GM12878 (cell line): ENCODE data around the gene IRF2BPL. TPM values are rescaled to one million over a fixed set of nuclear protein-coding genes. Genes with fewer than 3 reads are reported as not detected.
"Not testable (repeated sequence)": the region's sequence is repeated elsewhere in the genome, so short reads cannot be mapped to it uniquely, and the experiment has no call there.

Experiments used
- ATAC-seq: fragments of 200-7000 bp; cut with Tn5 transposase; 3 replicates; pipeline ENCODE4 v1.9.1; 2020; ENCODE audit warnings: mild to moderate bottlenecking, moderate library complexity
- BruUV-seq: library from RNA; stranded (reverse); fragments of 400-500 nt; replicated peaks from 2 replicates; lab custom pipeline; 2021; lab: Mats Ljungman, UMichigan
- CTCF ChIA-PET: fragments of 300-600 bp; sonication (Branson Sonifier 250); formaldehyde crosslinking; extraction: SDS; loops from one replicate; lab custom pipeline; 2021; ENCODE audit warnings: inconsistent platforms; lab: Yijun Ruan, JAX
- POLR2A ChIA-PET: fragments of 350-600 bp; formaldehyde crosslinking; extraction: SDS; loops from one replicate; lab custom pipeline; 2021; ENCODE audit warnings: inconsistent platforms; lab: Charles Lee
- RAD21 ChIA-PET: fragments of 300-600 bp; sonication (Branson Sonifier 250); formaldehyde crosslinking; loops from one replicate; lab custom pipeline; 2023; ENCODE audit warnings: antibody characterized with exemption; ENCODE audit not compliant: unreplicated experiment; lab: Charles Lee
- SMC1A ChIA-PET: fragments of 300-600 bp; sonication (Branson Sonifier 250); formaldehyde crosslinking; loops from one replicate; lab custom pipeline; 2023; ENCODE audit not compliant: unreplicated experiment, uncharacterized antibody; lab: Charles Lee
- DNase-seq: peaks from one replicate; pipeline ENCODE4 v3.0.0-alpha.2; 2011; ENCODE audit warnings: low read depth, low spot score
- FAIRE-seq: peaks from 3 replicates; lab custom pipeline; 2011; peaks lifted over from hg19 to GRCh38; lab: Jason Lieb, UNC
- H2AFZ ChIP-seq: 2 replicates; pipeline ENCODE4 v1.6.0; 2011; ENCODE audit warnings: low read depth, low read length, control low read depth; ENCODE audit not compliant: control insufficient read depth
- H3K27ac ChIP-seq: 2 replicates; pipeline ENCODE4 v1.5.1; 2011; ENCODE audit warnings: control low read depth; ENCODE audit not compliant: control insufficient read depth, insufficient read depth
- H3K27me3 ChIP-seq, 2 experiments: replicated peaks in 1 of 2; 2 replicates each; pipeline versions ENCODE4 v1.6.0 to v1.6.1; 2011; ENCODE audit warnings: low read length in 1 of 2; ENCODE audit not compliant: control insufficient read depth in 2 of 2, insufficient read depth in 2 of 2
- H3K36me3 ChIP-seq, 2 experiments: 2 replicates each; pipeline ENCODE4 v1.5.1; 2011; ENCODE audit warnings: low read length in 1 of 2; ENCODE audit not compliant: control insufficient read depth in 2 of 2, insufficient read depth in 2 of 2
- H3K4me1 ChIP-seq: 2 replicates; pipeline ENCODE4 v1.6.1; 2011; ENCODE audit warnings: mild to moderate bottlenecking, low read length, moderate library complexity, mixed read lengths; ENCODE audit not compliant: control insufficient read depth, insufficient read depth
- H3K4me2 ChIP-seq: 2 replicates; pipeline ENCODE4 v1.6.0; 2011; ENCODE audit warnings: control low read depth; ENCODE audit not compliant: control insufficient read depth, insufficient read depth
- H3K4me3 ChIP-seq: fragments of 200-600 bp; sonication (generic); 2 replicates; pipeline ENCODE4 v1.5.1; 2016
- H3K79me2 ChIP-seq: 2 replicates; pipeline ENCODE4 v1.6.0; 2011; ENCODE audit warnings: low read length; ENCODE audit not compliant: control insufficient read depth, insufficient read depth
- H3K9ac ChIP-seq: 2 replicates; pipeline ENCODE4 v1.8.0; 2011; ENCODE audit warnings: low read length, control low read depth, mixed read lengths; ENCODE audit not compliant: control insufficient read depth, insufficient read depth
- H3K9me3 ChIP-seq: replicated peaks from 3 replicates; pipeline ENCODE4 v1.5.1; 2011; ENCODE audit warnings: mild to moderate bottlenecking, low read length; ENCODE audit not compliant: control insufficient read depth, insufficient read depth
- H4K20me1 ChIP-seq: 2 replicates; pipeline ENCODE4 v1.6.0; 2011; ENCODE audit not compliant: control insufficient read depth, insufficient read depth
- ATF7 ChIP-seq: fragments of 450-650 bp; IDR thresholded peaks from 2 replicates; pipeline ENCODE4 v1.6.1; 2016; ENCODE audit warnings: low read depth, mild to moderate bottlenecking
- BHLHE40 ChIP-seq, 2 experiments: fragments of 450-650 bp in 1 of 2; IDR thresholded peaks; 2 replicates each; pipeline ENCODE4 v1.6.1; 2011 to 2017; ENCODE audit warnings: low read depth in 2 of 2, borderline replicate concordance in 1 of 2, improper control_type of control experiment in 1 of 2, low read length in 1 of 2, mild to moderate bottlenecking in 1 of 2
- EED ChIP-seq: sonication (generic); IDR thresholded peaks from 2 replicates; pipeline ENCODE4 v1.6.1; 2016; ENCODE audit warnings: antibody characterized with exemption, low read depth
- GABPA ChIP-seq: IDR thresholded peaks from 2 replicates; pipeline ENCODE4 v1.6.1; 2014; ENCODE audit warnings: antibody characterized with exemption, low read depth, mild to moderate bottlenecking, inconsistent platforms
- IKZF1 ChIP-seq: fragments of 450-650 bp; conservative IDR thresholded peaks from 2 replicates; pipeline ENCODE4 v1.6.1; 2017; ENCODE audit warnings: antibody characterized with exemption, mild to moderate bottlenecking
- JUNB ChIP-seq: IDR thresholded peaks from 2 replicates; pipeline ENCODE4 v1.6.1; 2016; ENCODE audit warnings: antibody characterized with exemption, mild to moderate bottlenecking
- NR2F1 ChIP-seq: fragments of 450-650 bp; conservative IDR thresholded peaks from 2 replicates; pipeline ENCODE4 v1.6.1; 2017; ENCODE audit warnings: mild to moderate bottlenecking
- PML ChIP-seq: IDR thresholded peaks from 2 replicates; pipeline ENCODE4 v1.6.1; 2012; ENCODE audit warnings: low read length, inconsistent platforms
- SMC3 ChIP-seq: IDR thresholded peaks from 2 replicates; pipeline ENCODE4 v1.6.1; 2011; ENCODE audit warnings: low read length, improper control_type of control experiment, borderline replicate concordance
- SPI1 ChIP-seq: IDR thresholded peaks from 2 replicates; pipeline ENCODE4 v1.6.1; 2011; ENCODE audit warnings: low read depth, mild to moderate bottlenecking, low read length, moderate library complexity, borderline replicate concordance; ENCODE audit not compliant: insufficient read depth
- SREBF1 ChIP-seq: IDR thresholded peaks from 2 replicates; pipeline ENCODE4 v1.6.1; 2012; ENCODE audit warnings: mild to moderate bottlenecking, low read length
- WGBS: methylation state at CpG from one replicate; pipeline ENCODE4 v1.1.6; 2016; ENCODE audit warnings: low lambda C conversion rate; ENCODE audit not compliant: insufficient replicate concordance, insufficient coverage; ENCODE audit errors: missing lambda C conversion rate; 5-methylcytosine and 5-hydroxymethylcytosine counted together
- in situ Hi-C: fragments of 300-500 bp; cut with MboI; formaldehyde crosslinking; loops from 9 replicates; pipeline ENCODE4 v1.14.3; 2018; ENCODE audit warnings: mixed read lengths
- intact Hi-C: fragments of 100-400 bp; cut with micrococcal nuclease; formaldehyde crosslinking; loops from one replicate; pipeline ENCODE4 v1.14.2; 2022; ENCODE audit not compliant: unreplicated experiment
- polyA plus RNA-seq, 11 experiments: library from polyadenylated mRNA; depleted of rRNA in 4 of 11; unstranded in 6 of 11; stranded (reverse) in 5 of 11; fragments of >200 nt; fragmentation: Nextera tagmentation in 4 of 11; fragmentation: Illumina TruSeq in 1 of 11; extraction: Ambion mirVana in 4 of 11; extraction: Trizol in 1 of 11; gene quantifications; 1 replicate in 1 of 11; 2 replicates in 10 of 11; pipeline versions ENCODE4 v1.2.1 to v1.2.3, GENCODE V29; 2011 to 2016; ENCODE audit warnings: inconsistent platforms in 2 of 11, missing spikeins in 2 of 11, low read depth in 1 of 11
- total RNA-seq, 4 experiments: library from RNA; depleted of rRNA in 3 of 4; stranded (reverse); fragments of >200 nt in 3 of 4; fragmentation: Illumina TruSeq in 1 of 4; extraction: Trizol in 1 of 4; gene quantifications; 2 replicates each; pipeline versions ENCODE4 v1.2.1 to v1.2.3, GENCODE V29; 2013 to 2021
- TF ChIP-seq, protein P1 (sequence below): fragments of 450-650 bp; formaldehyde crosslinking; IDR thresholded peaks from 2 replicates; pipeline ENCODE4 v1.4.0; 2022; ENCODE audit warnings: mild to moderate bottlenecking, moderate library complexity
- TF ChIP-seq, protein P2 (sequence below): IDR thresholded peaks from 2 replicates; pipeline ENCODE4 v1.6.1; 2012; ENCODE audit warnings: low read depth, low read length, improper control_type of control experiment

Gene IRF2BPL
- total and polyA plus RNA-seq, 10 of the 15 experiments (the other 5 are each of a cell fraction or from before 2014, with no cell fraction given) = 1.2 to 34.5 (median 3.1) TPM

- RAD21 ChIA-PET = interaction anchor here (1.0 to 5.6 kb wide), 6 partner anchors 26 to 108 kb away, joined by 5 to 60 read pairs (median 8); no protein-coding TSS in a partner anchor
- SMC1A ChIA-PET = interaction anchor here (0.9 to 4.5 kb wide), 8 partner anchors 14 to 108 kb away, joined by 3 to 66 read pairs (median 8); no protein-coding TSS in a partner anchor
- H3K79me2 ChIP-seq = peaks cover 27% of the 10 kb centered on the region
- not testable (repeated sequence) for FAIRE-seq, BruUV-seq, H3K4me3 ChIP-seq, H3K9me3 ChIP-seq
- TF ChIP-seq NR2F1 = peak; percentile 64
- 0 out of 2 replicates have a peak, but pooled peaks have one; percentile 23 for TF ChIP-seq IKZF1
- peak; percentile 23; the same call in 1 of the 2 replicates for TF ChIP-seq JUNB
- TF ChIP-seq EED = peak; percentile 51; the same call in 1 of the 2 replicates
- TF ChIP-seq BHLHE40 (IDR thresholded peaks at IDR 0.05; ENCODE audit: borderline replicate concordance in 1 of 2, low read depth in 2 of 2, low read length in 1 of 2) = 0 out of 4 replicates have a peak, but pooled peaks of 1 of the 2 experiments have one; percentile 35
- TF ChIP-seq, all 136 proteins: peak for 5; not testable (repeated sequence) for 131
- Histone ChIP-seq H3K27ac (peak overlapping the region; percentile 69; the same call in 1 of the 2 replicates), H3K4me1 (peaks cover 49% of the 10 kb centered on the region)
- H3K9ac ChIP-seq, in situ Hi-C loops, H4K20me1 ChIP-seq, H3K4me2 ChIP-seq, DNase-seq, H3K27me3 ChIP-seq, intact Hi-C loops, H3K36me3 ChIP-seq, H2AFZ ChIP-seq: not testable (repeated sequence)
- WGBS = 70% methylated on average over 11 of the region's 11 CpGs
- POLR2A ChIA-PET = interaction anchor here (0.6 to 4.5 kb wide), 10 partner anchors 16 to 759 kb away, joined by 3 to 27 read pairs (median 4); no protein-coding TSS in a partner anchor
- peak; percentile 7 for ATAC-seq
- CTCF ChIA-PET = interaction anchor here (0.6 to 3.3 kb wide), 6 partner anchors 13 to 108 kb away, joined by 3 to 22 read pairs (median 5); no protein-coding TSS in a partner anchor
Observed at GRCh38 chr14:77021424-77021823, 7.1 kb downstream of the IRF2BPL start.

- CTCF ChIA-PET = interaction anchor here (1.2 kb wide), 1 partner anchor 14 kb away, joined by 3 read pairs; no protein-coding TSS in a partner anchor
- TF ChIP-seq GABPA (no peak), SPI1 (no peak), SMC3 (no peak), PML (no peak), ATF7 (no peak), SREBF1 (no peak)
- TF ChIP-seq, protein P1, sequence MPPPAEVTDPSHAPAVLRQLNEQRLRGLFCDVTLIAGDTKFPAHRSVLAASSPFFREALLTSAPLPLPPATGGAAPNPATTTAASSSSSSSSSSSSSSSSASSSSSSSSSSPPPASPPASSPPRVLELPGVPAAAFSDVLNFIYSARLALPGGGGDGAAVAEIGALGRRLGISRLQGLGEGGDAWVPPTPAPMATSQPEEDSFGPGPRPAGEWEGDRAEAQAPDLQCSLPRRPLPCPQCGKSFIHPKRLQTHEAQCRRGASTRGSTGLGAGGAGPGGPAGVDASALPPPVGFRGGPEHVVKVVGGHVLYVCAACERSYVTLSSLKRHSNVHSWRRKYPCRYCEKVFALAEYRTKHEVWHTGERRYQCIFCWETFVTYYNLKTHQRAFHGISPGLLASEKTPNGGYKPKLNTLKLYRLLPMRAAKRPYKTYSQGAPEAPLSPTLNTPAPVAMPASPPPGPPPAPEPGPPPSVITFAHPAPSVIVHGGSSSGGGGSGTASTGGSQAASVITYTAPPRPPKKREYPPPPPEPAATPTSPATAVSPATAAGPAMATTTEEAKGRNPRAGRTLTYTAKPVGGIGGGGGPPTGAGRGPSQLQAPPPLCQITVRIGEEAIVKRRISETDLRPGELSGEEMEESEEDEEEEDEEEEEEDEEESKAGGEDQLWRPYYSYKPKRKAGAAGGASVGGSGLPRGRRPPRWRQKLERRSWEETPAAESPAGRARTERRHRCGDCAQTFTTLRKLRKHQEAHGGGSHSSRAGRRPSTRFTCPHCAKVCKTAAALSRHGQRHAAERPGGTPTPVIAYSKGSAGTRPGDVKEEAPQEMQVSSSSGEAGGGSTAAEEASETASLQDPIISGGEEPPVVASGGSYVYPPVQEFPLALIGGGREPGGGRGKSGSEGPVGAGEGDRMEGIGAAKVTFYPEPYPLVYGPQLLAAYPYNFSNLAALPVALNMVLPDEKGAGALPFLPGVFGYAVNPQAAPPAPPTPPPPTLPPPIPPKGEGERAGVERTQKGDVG (CRISPR knock-in tag) = no peak
- TF ChIP-seq, protein P2, sequence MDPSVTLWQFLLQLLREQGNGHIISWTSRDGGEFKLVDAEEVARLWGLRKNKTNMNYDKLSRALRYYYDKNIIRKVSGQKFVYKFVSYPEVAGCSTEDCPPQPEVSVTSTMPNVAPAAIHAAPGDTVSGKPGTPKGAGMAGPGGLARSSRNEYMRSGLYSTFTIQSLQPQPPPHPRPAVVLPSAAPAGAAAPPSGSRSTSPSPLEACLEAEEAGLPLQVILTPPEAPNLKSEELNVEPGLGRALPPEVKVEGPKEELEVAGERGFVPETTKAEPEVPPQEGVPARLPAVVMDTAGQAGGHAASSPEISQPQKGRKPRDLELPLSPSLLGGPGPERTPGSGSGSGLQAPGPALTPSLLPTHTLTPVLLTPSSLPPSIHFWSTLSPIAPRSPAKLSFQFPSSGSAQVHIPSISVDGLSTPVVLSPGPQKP = no peak
Observed at GRCh38 chr14:77018785-77019184, 9.7 kb downstream of the IRF2BPL start.

More at GRCh38 chr14:77018785-77019184, 9.7 kb downstream of the IRF2BPL start:
- ChIA-PET RAD21 (interaction anchor here (0.7 kb wide), 1 partner anchor 49 kb away, joined by 3 read pairs; no protein-coding TSS in a partner anchor), POLR2A (interaction anchor here (0.7 kb wide), 2 partner anchors 53 to 56 kb away, joined by 3 to 4 read pairs; no protein-coding TSS in a partner anchor), SMC1A (no interaction called here)
- FAIRE-seq (no peak), DNase-seq (no peak), ATAC-seq (no peak)
- Histone ChIP-seq H3K36me3 (no peaks in the 10 kb centered on the region), H3K27ac (no peak overlapping the region), H2AFZ (no peak overlapping the region), H3K4me1 (peaks cover 32% of the 10 kb centered on the region), H3K4me3 (no peak overlapping the region), H3K9me3 (no peaks in the 10 kb centered on the region), H3K27me3 (no peaks in the 10 kb centered on the region), H3K9ac (no peak overlapping the region), H3K79me2 (0 out of 2 replicates have a peak, but pooled peaks cover under 1% of the 10 kb centered on the region), H4K20me1 (no peaks in the 10 kb centered on the region), H3K4me2 (no peak overlapping the region)
- 66% methylated on average over 3 of the region's 3 CpGs for WGBS
- in situ Hi-C loops (no loop called here), intact Hi-C loops (no loop called here)
- BruUV-seq = no TSS peak
